ENCODE measurements around the gene ARHGAP42.

DNA sequence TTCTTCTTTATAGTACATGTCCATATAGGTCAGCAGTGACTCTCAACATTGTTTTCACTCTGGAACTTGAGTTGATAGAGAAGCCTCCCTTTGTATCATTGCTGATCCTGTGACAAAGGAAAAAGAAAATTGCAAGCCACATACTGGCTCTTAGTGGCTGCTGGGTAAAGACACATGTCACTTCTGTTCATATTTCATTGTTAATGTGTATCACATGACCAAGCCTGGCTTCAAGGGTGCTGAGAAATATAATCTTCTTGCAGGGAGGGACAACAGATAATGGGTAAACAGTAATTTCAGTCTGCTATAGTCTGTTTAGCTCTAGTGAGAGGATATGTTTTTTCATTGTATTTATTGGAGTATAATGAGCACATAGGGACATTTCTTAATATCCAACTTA is 269.3 kb downstream of the ARHGAP42 start:
- TF ChIP-seq, protein P1, sequence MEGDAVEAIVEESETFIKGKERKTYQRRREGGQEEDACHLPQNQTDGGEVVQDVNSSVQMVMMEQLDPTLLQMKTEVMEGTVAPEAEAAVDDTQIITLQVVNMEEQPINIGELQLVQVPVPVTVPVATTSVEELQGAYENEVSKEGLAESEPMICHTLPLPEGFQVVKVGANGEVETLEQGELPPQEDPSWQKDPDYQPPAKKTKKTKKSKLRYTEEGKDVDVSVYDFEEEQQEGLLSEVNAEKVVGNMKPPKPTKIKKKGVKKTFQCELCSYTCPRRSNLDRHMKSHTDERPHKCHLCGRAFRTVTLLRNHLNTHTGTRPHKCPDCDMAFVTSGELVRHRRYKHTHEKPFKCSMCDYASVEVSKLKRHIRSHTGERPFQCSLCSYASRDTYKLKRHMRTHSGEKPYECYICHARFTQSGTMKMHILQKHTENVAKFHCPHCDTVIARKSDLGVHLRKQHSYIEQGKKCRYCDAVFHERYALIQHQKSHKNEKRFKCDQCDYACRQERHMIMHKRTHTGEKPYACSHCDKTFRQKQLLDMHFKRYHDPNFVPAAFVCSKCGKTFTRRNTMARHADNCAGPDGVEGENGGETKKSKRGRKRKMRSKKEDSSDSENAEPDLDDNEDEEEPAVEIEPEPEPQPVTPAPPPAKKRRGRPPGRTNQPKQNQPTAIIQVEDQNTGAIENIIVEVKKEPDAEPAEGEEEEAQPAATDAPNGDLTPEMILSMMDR (conservative IDR thresholded peaks at IDR 0.05; ENCODE audit: low read depth, low read length): no peak
- TF ChIP-seq CEBPB (IDR thresholded peaks at IDR 0.05; ENCODE audit: low read depth, low read length): no peak

Data from IMR-90 (cell line).